Kidney epithelial cell (primary cell): ENCODE results near the gene DGKD. TPM values are rescaled to one million over a fixed set of nuclear protein-coding genes. Genes with fewer than 3 reads are reported as not detected.

Experiments
- DNase-seq: peaks from one replicate; pipeline ENCODE4 v3.0.0-alpha.2; 2010; ENCODE audit warnings: low read depth
- H3K27me3 ChIP-seq: 2 replicates; pipeline ENCODE4 v1.6.0; 2011; ENCODE audit warnings: low read length; ENCODE audit not compliant: control insufficient read depth, insufficient read depth
- H3K36me3 ChIP-seq: 2 replicates; pipeline ENCODE4 v1.5.1; 2011; ENCODE audit warnings: low read length; ENCODE audit not compliant: control insufficient read depth, insufficient read depth
- H3K4me3 ChIP-seq: 2 replicates; pipeline ENCODE4 v1.5.1; 2011; ENCODE audit warnings: low read depth, mild to moderate bottlenecking, control low read depth, low read length
- total RNA-seq: library from RNA; depleted of rRNA; stranded (reverse); fragments of >200 nt; gene quantifications from 2 replicates; pipeline ENCODE4 v1.2.3, GENCODE V29; 2015
- TF ChIP-seq, protein P1 (sequence below): IDR thresholded peaks from 2 replicates; pipeline ENCODE4 v1.5.1; 2011; ENCODE audit warnings: mild to moderate bottlenecking, moderate library complexity, low read length, control low read depth, inconsistent platforms; ENCODE audit not compliant: insufficient read depth, poor library complexity, severe bottlenecking

Gene DGKD
- total RNA-seq, 1 donor from 2014 or later: 16.0 TPM

- no peaks in the 10 kb centered on the region for H3K27me3 ChIP-seq
- no peak for DNase-seq
- H3K36me3 ChIP-seq: peaks cover 1% of the 10 kb centered on the region
- TF ChIP-seq, protein P1, sequence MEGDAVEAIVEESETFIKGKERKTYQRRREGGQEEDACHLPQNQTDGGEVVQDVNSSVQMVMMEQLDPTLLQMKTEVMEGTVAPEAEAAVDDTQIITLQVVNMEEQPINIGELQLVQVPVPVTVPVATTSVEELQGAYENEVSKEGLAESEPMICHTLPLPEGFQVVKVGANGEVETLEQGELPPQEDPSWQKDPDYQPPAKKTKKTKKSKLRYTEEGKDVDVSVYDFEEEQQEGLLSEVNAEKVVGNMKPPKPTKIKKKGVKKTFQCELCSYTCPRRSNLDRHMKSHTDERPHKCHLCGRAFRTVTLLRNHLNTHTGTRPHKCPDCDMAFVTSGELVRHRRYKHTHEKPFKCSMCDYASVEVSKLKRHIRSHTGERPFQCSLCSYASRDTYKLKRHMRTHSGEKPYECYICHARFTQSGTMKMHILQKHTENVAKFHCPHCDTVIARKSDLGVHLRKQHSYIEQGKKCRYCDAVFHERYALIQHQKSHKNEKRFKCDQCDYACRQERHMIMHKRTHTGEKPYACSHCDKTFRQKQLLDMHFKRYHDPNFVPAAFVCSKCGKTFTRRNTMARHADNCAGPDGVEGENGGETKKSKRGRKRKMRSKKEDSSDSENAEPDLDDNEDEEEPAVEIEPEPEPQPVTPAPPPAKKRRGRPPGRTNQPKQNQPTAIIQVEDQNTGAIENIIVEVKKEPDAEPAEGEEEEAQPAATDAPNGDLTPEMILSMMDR: no peak
- no peak overlapping the region for H3K4me3 ChIP-seq
Observed at GRCh38 chr2:233473878-233474277, 119.6 kb downstream of the DGKD start.

DNA sequence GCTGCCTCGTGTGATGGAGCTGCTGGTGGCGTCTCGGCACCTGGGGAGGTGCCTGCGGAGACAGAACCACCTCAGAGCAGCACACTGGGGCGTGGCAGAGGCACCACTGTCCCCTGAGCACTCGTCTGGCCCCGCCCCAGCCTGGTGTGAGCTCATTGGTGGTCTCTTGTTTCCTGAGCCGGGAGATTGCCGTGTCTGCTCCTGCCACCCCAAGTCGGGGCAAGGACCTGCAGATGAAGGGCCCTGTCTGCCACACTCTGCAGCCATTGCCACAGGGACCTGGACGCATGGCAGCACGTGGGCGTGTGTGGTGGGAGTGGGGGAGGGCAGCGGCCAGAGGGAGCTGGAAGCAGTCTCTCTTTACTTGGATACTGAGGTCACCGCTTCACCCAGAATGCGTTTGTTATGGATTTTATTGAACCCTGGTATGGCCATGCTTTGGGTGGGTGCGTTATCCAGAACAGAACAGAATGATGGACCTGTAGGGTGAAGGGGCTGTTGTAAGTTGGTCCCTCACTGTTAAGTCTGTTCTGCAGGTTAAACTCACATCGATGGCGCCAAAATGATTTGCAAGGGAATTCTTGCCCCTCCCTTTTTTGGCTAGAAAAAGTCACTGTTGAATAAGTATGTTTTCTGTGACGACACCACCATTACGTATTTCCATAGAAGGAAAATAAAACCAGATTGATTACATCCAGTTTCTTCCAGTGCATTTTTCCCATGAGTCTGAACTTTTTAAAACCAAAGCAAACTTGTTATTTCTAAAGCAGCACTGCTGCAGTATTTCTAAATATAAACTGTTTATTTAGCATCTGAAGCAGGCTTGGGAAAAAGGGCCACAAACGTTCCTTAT lies 120.2 kb downstream of the DGKD start:
- no peaks in the 10 kb centered on the region for H3K27me3 ChIP-seq
- TF ChIP-seq, protein P1: no peak
- H3K36me3 ChIP-seq: peaks cover 1% of the 10 kb centered on the region

DNA sequence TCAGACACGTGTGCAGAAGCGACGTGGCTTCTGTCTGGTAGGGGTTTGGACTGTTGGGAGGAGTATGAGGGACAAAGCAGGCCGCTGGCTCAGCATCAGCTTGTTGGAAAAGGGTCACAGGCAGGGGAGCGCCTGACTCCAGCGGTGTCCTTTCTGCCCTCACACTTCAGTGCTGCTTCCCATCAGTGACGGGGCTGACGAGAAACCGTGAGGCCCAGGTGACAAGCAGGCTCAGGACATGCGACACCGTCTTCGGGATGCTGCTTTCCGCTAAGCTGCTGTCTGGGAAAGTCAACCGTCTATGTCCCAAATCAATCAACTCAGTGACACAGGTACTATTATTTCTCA lies 121.7 kb downstream of the DGKD start:
- DNase-seq: no peak
- Histone ChIP-seq H3K36me3 (peaks cover 1% of the 10 kb centered on the region), H3K27me3 (no peaks in the 10 kb centered on the region), H3K4me3 (no peak overlapping the region)
- TF ChIP-seq, protein P1: no peak

More for the DNA sequence above, 120.2 kb downstream of the DGKD start:
- DNase-seq: no peak
- no peak overlapping the region for H3K4me3 ChIP-seq

DNA sequence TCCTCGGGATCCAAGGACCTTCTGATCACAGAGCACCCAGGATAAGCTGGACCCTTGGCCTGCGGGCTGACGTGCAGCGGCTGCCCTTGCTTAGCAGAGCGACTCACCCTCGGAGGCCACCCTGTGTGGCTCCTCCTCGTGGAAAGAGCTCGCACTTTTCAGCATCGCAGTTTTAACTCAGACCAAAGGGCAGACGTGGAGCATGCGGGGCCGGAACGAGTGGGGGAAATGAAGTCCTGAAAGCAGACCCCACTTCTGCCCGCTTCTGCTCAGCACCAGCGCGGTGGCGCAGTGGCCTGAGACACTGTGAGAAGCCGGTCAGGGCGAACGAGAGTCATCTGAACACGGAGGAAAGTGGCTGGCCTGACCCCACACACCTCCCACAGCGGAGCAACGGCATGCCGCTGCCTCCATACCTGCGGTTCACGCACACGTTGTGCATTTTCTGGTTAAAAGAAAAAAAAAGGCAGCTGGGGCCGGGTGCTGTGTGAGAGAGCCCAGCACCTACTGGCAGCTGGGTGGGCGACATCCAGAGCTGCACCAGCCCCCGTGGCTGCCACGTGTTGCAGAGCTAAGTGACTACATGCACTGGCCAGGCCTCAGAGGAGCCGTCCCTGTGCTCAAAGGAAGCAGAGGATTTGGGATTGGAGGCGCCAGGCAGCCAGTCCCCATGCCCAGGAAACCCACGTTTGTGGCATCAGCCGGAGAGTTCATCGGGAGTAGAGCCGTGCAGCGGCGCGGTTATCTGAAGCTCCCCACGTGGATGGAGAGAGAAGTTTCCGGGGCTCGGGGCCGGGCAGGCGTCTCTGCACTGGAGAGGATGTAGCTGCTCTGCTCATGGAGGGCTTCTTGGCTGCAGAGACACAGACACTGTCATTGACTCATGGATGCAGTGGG lies 122.6 kb downstream of the DGKD start:
- Histone ChIP-seq H3K4me3 (no peak overlapping the region), H3K36me3 (peaks cover 4% of the 10 kb centered on the region), H3K27me3 (no peaks in the 10 kb centered on the region)
- no peak for DNase-seq
- TF ChIP-seq, protein P1: no peak

DNA sequence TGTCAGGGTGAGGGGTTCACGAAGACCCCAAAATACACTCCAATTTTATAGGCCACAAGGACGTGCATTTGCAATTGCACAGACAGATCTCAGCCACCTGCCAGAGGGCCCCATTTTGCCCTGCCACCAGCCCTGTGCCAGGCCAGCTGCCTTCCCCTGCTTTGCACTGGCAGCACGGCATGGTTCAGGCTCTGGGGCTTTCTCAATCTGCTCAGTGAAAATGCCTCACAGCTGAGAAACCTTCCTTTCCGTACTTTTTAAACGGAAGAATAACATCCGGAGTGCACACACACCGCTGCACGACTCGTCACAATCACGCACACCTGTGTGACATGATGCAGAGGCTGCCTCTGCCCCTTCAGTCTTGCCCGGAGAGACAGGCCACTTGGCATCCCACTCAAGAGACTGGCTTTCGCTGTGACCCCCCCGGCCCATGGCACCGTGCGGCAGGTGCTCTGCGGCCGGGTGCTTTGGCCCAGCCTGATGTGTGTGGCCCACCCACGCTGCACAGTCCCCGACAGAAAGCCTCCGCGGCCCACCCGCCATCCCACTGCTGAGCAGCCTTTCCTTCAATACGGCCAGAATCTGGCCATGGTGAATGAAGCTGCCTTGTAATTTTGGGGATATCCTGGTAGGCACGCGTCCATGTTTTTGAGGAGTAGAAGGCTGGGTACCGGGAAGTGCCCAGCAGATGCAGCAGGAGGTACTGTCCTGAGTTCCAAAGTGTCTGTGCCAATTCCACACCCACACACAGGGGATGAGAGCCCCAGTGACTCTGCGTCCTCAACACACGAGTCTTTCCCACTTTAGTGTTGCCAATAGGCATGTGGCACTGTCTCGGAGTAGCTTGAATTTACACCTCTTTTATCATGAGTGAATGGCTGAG lies 123.5 kb downstream of the DGKD start:
- no peak for DNase-seq
- Histone ChIP-seq H3K36me3 (peaks cover 6% of the 10 kb centered on the region), H3K27me3 (no peaks in the 10 kb centered on the region), H3K4me3 (no peak overlapping the region)
- TF ChIP-seq, protein P1: no peak
